Kidney (tissue), 14 donors: ENCODE data around the gene RUNDC3A. TPM values are rescaled to one million over a fixed set of nuclear protein-coding genes. Genes with fewer than 3 reads are reported as not detected.

Experiments used
- DNase-seq, 5 donors: peaks; one replicate each; pipeline ENCODE4 v3.0.0-alpha.2; 2013 to 2020
- FAIRE-seq: peaks from 2 replicates; lab custom pipeline; 2012; peaks lifted over from hg19 to GRCh38; lab: Jason Lieb, UNC
- H3K27ac ChIP-seq, 2 donors: one replicate each; pipeline ENCODE4 v1.7.0; 2013; ENCODE audit warnings: low read depth in 2 of 2, low read length in 2 of 2, inconsistent platforms in 1 of 2
- H3K27me3 ChIP-seq: one replicate; pipeline ENCODE4 v1.7.1; 2013; ENCODE audit warnings: low read length, inconsistent platforms; ENCODE audit not compliant: control insufficient read depth, insufficient read depth
- H3K36me3 ChIP-seq, 3 donors: one replicate each; pipeline versions ENCODE4 v1.7.0 to v1.7.1; 2013; ENCODE audit warnings: low read length in 3 of 3, control low read depth in 1 of 3, inconsistent platforms in 1 of 3; ENCODE audit not compliant: insufficient read depth in 3 of 3, control insufficient read depth in 2 of 3
- H3K4me1 ChIP-seq, 3 donors: one replicate each; pipeline versions ENCODE4 v1.7.0 to v1.7.1; 2013; ENCODE audit warnings: low read length in 3 of 3, inconsistent platforms in 1 of 3, low read depth in 1 of 3; ENCODE audit not compliant: control insufficient read depth in 2 of 3, insufficient read depth in 2 of 3
- H3K4me3 ChIP-seq, 3 donors: one replicate each; pipeline versions ENCODE4 v1.7.0 to v1.8.1; 2013; ENCODE audit warnings: low read length in 3 of 3, control low read depth in 1 of 3, inconsistent platforms in 1 of 3
- H3K9ac ChIP-seq, 3 donors: one replicate each; pipeline versions ENCODE4 v1.7.0 to v1.7.1; 2013; ENCODE audit warnings: low read length in 3 of 3, control low read depth in 1 of 3, inconsistent platforms in 1 of 3
- H3K9me3 ChIP-seq, 3 donors: one replicate each; pipeline versions ENCODE4 v1.7.0 to v1.7.1; 2013; ENCODE audit warnings: low read length in 3 of 3, control low read depth in 1 of 3, inconsistent platforms in 1 of 3; ENCODE audit not compliant: control insufficient read depth in 2 of 3, insufficient read depth in 1 of 3
- CTCF ChIP-seq: IDR thresholded peaks from 3 replicates; pipeline ENCODE4 v1.5.1; 2012; ENCODE audit warnings: mild to moderate bottlenecking, moderate library complexity, borderline replicate concordance; ENCODE audit not compliant: insufficient read depth; ENCODE audit errors: extremely low read depth
- intact Hi-C: fragments of 100-400 bp; cut with DNase I; formaldehyde crosslinking; loops from one replicate; pipeline ENCODE4 v1.11.1; 2022
- polyA plus RNA-seq: library from polyadenylated mRNA; stranded (reverse); fragments of 350-450 nt; fragmentation: Illumina TruSeq; extraction: RNeasy Lipid Tissue Mini Kit (QIAGEN cat#74804); gene quantifications from one replicate; pipeline ENCODE4 v1.2.3, GENCODE V29; 2014; ENCODE audit warnings: low read depth, low replicate concordance; ENCODE audit not compliant: insufficient read depth
- total RNA-seq: library from RNA; stranded (reverse); fragmentation: NEBNext Ultra II Directional; extraction: Animal tissue kit (Norgen Biotek cat#: 25700); gene quantifications from one replicate; pipeline ENCODE4 v1.2.1, GENCODE V29; 2021
- donor health status: control.
- donor health status: control.
- donor health status: control.
- donor health status: control.
- donor health status: control.
- donor health status: DM: yes; HTN: yes; CAD: no.
- donor health status: Normal renal cell carcinoma (clear cell type).

Gene RUNDC3A
- total and polyA plus RNA-seq, 2 donors from 2014 or later = 2.2 to 6.4 TPM

GRCh38 chr17:44307387-44308186, 814 bp upstream of the RUNDC3A start:
- no peak overlapping the region for H3K27ac ChIP-seq
- no peaks in the 10 kb centered on the region for H3K27me3 ChIP-seq
- peak overlapping the region in 1 of 3 donors; percentile 46 for H3K9ac ChIP-seq
- H3K36me3 ChIP-seq = no peaks in the 10 kb centered on the region
- no peaks in the 10 kb centered on the region for H3K9me3 ChIP-seq
- FAIRE-seq (no peak), DNase-seq (peak in 4 of 5 donors; percentile 70 to 84 (median 75))
- H3K4me1 ChIP-seq = peaks cover 0 to 9% (median 5%) of the 10 kb centered on the region in 3 donors
- no peak for TF ChIP-seq CTCF
- intact Hi-C loops = no loop called here
- H3K4me3 ChIP-seq = peak overlapping the region in 2 of 3 donors; percentile 23 to 28

GRCh38 chr17:44308865-44309264, 464 bp downstream of the RUNDC3A start:
- H3K9me3 ChIP-seq = no peaks in the 10 kb centered on the region
- H3K27me3 ChIP-seq = no peaks in the 10 kb centered on the region
- intact Hi-C loops = no loop called here
- DNase-seq (peak in 1 of 5 donors; percentile 75), FAIRE-seq (no peak)
- peaks cover 0 to 9% (median 5%) of the 10 kb centered on the region in 3 donors for H3K4me1 ChIP-seq
- TF ChIP-seq CTCF = no peak
- H3K36me3 ChIP-seq = no peaks in the 10 kb centered on the region
- no peak overlapping the region for H3K4me3 ChIP-seq
- H3K9ac ChIP-seq = no peak overlapping the region
- H3K27ac ChIP-seq = no peak overlapping the region

GRCh38 chr17:44309472-44309871, 1.1 kb downstream of the RUNDC3A start:
- H3K4me3 ChIP-seq = no peak overlapping the region

More at GRCh38 chr17:44309472-44309871, 1.1 kb downstream of the RUNDC3A start:
- DNase-seq (no peak), FAIRE-seq (no peak)
- Histone ChIP-seq H3K4me1 (peaks cover 0 to 9% (median 5%) of the 10 kb centered on the region in 3 donors), H3K9ac (no peak overlapping the region), H3K27ac (no peak overlapping the region), H3K36me3 (no peaks in the 10 kb centered on the region), H3K9me3 (no peaks in the 10 kb centered on the region), H3K27me3 (peaks cover 4% of the 10 kb centered on the region)
- intact Hi-C loops = no loop called here
- no peak for TF ChIP-seq CTCF
